ENCODE data around the gene SNUPN. TPM values are rescaled to one million over a fixed set of nuclear protein-coding genes. Genes with fewer than 3 reads are reported as not detected.

Gene SNUPN
- total and polyA plus RNA-seq, 3 donors from 2014 or later: 37.0 to 97.5 (median 44.6) TPM

GRCh38 chr15:75641603-75642002 lies 16.1 kb upstream of the SNUPN start:
- WGBS, 2 donors: 75 to 90% methylated on average over 5 of the region's 5 CpGs
- H3K27me3 ChIP-seq: no peaks in the 10 kb centered on the region
- TF ChIP-seq CTCF (IDR thresholded peaks at IDR 0.05) (no peak), POLR2A (IDR thresholded peaks at IDR 0.05) (no peak)
- no peak for DNase-seq
- H3K27ac ChIP-seq: no peak overlapping the region
- H3K4me3 ChIP-seq: no peak overlapping the region
- no peaks in the 10 kb centered on the region for H3K9me3 ChIP-seq
- intact Hi-C loops (cut with DNase I; ENCODE audit: low total_unique reads): loop anchor here (10.0 kb wide), 1 partner anchor 187 kb away; the partner anchor contains the start of gene SIN3A
- no peaks in the 10 kb centered on the region for H3K36me3 ChIP-seq (ENCODE audit: low read depth, missing control alignments)
- peaks cover 16% of the 10 kb centered on the region for H3K4me1 ChIP-seq

DNA sequence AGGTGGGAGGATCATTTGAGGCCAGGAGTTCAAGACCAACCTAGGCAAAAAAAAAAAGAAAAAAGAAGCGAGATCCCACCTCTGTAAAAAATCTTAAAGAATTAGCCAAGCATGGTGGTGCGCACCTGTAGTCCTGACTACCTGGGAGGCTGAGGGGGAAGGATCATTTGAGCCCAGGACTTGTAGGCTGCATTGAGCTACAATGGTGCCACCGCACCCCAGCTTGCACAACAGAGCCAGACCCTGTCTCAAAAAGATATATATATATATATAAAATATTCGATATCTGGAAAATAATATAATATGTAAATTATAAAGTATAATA lies 15.6 kb upstream of the SNUPN start:
- Histone ChIP-seq H3K9me3 (no peaks in the 10 kb centered on the region), H3K27ac (peak overlapping the region in 1 of 2 donors; percentile 93), H3K4me3 (no peak overlapping the region), H3K27me3 (no peaks in the 10 kb centered on the region), H3K4me1 (peaks cover 13% of the 10 kb centered on the region), H3K36me3 (ENCODE audit: low read depth, missing control alignments) (no peaks in the 10 kb centered on the region)
- 65 to 67% methylated on average over 4 of the region's 4 CpGs for WGBS, 2 donors
- no peak for TF ChIP-seq CTCF (IDR thresholded peaks at IDR 0.05)
- TF ChIP-seq POLR2A (IDR thresholded peaks at IDR 0.05): no peak
- intact Hi-C loops (cut with DNase I; ENCODE audit: low total_unique reads): loop anchor here (10.0 kb wide), 1 partner anchor 186 kb away; the partner anchor contains the start of gene SIN3A
- no peak for DNase-seq

GRCh38 chr15:75640483-75641178 lies 15.1 kb upstream of the SNUPN start:
- H3K27ac ChIP-seq: peak overlapping the region; percentile 81 to 93

GRCh38 chr15:75639709-75640482 lies 14.4 kb upstream of the SNUPN start, which contains the start of gene IMP3:
Gene IMP3 (minus strand): TSS chr15:75640224. CDS start chr15:75640168, 56 bp downstream.
- Histone ChIP-seq H3K4me3 (peak within 1 kb of the TSS; percentile 84 to 94), H3K9me3 (no peaks in the 10 kb centered on the region), H3K36me3 (ENCODE audit: low read depth, missing control alignments) (no peaks in the 10 kb centered on the region), H3K27me3 (no peaks in the 10 kb centered on the region), H3K27ac (peak within 1 kb of the TSS; percentile 81 to 93), H3K4me1 (peaks cover 13% of the 10 kb centered on the region)
- DNase-seq: peak; percentile 98
- 0% methylated on average over 12 to 63 of the region's 83 CpGs for WGBS, 2 donors
- TF ChIP-seq POLR2A (IDR thresholded peaks at IDR 0.05): peak; percentile 93
- no peak for TF ChIP-seq CTCF (IDR thresholded peaks at IDR 0.05)
- intact Hi-C loops (cut with DNase I; ENCODE audit: low total_unique reads): loop anchor here (10.0 kb wide), 1 partner anchor 185 kb away; the partner anchor contains the start of gene SIN3A

More at GRCh38 chr15:75640483-75641178, 15.1 kb upstream of the SNUPN start:
- H3K4me1 ChIP-seq: peaks cover 13% of the 10 kb centered on the region
- WGBS, 2 donors: 4 to 6% methylated on average over 17 of the region's 17 CpGs
- intact Hi-C loops (cut with DNase I; ENCODE audit: low total_unique reads): loop anchor here (10.0 kb wide), 1 partner anchor 186 kb away; the partner anchor contains the start of gene SIN3A
- peak overlapping the region; percentile 84 to 94 for H3K4me3 ChIP-seq
- TF ChIP-seq POLR2A (IDR thresholded peaks at IDR 0.05): no peak
- TF ChIP-seq CTCF (IDR thresholded peaks at IDR 0.05): peak in 2 of 3 experiments; percentile 15 to 32
- H3K36me3 ChIP-seq (ENCODE audit: low read depth, missing control alignments): no peaks in the 10 kb centered on the region
- no peaks in the 10 kb centered on the region for H3K9me3 ChIP-seq
- no peaks in the 10 kb centered on the region for H3K27me3 ChIP-seq
- DNase-seq: peak; percentile 46

Data from testis (tissue), 3 donors.